Measurements from ENCODE around the gene IL1R1.
A peak's percentile ranks its signal among the peaks of the same experiment; 100 is the strongest.

IL1R1 gene

DNA sequence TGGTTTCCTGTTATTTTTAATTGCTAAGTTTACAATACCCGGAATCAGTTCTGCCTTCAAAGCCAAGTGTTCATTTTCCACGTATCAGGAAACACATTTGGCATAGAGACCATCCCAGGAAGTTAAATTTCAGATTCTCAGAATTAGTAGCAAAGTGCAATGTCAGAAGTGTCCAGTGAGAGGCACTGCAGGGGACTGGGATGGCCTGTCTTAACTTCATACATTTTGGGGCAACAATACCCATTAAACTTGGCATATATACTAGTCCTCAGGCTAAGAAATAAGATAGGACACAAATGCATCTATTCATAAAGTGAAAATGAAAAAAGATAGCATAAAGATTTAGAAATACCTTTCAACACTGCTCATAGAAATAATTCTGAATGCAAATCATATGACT, 42.8 kb downstream of the IL1R1 start:
- no peaks in the 10 kb centered on the region for H3K9me3 ChIP-seq (ENCODE audit: control insufficient read depth, low read length)
- no peaks in the 10 kb centered on the region for H3K4me1 ChIP-seq (ENCODE audit: control insufficient read depth, insufficient read depth, low read length)
- H3K36me3 ChIP-seq (ENCODE audit: control insufficient read depth, insufficient read depth, low read length), result no peaks in the 10 kb centered on the region
- no peak overlapping the region for H3K27ac ChIP-seq (ENCODE audit: insufficient read depth, low read depth, low read length, poor library complexity, severe bottlenecking)
- WGBS, 2 experiments, result 50 to 55% methylated on average over 2 of the region's 2 CpGs
- peaks cover 40% of the 10 kb centered on the region for H3K27me3 ChIP-seq (ENCODE audit: control insufficient read depth, insufficient read depth, low read length, poor library complexity, severe bottlenecking)
- H3K4me3 ChIP-seq (ENCODE audit: insufficient read depth, low read depth, low read length), result no peak overlapping the region

DNA sequence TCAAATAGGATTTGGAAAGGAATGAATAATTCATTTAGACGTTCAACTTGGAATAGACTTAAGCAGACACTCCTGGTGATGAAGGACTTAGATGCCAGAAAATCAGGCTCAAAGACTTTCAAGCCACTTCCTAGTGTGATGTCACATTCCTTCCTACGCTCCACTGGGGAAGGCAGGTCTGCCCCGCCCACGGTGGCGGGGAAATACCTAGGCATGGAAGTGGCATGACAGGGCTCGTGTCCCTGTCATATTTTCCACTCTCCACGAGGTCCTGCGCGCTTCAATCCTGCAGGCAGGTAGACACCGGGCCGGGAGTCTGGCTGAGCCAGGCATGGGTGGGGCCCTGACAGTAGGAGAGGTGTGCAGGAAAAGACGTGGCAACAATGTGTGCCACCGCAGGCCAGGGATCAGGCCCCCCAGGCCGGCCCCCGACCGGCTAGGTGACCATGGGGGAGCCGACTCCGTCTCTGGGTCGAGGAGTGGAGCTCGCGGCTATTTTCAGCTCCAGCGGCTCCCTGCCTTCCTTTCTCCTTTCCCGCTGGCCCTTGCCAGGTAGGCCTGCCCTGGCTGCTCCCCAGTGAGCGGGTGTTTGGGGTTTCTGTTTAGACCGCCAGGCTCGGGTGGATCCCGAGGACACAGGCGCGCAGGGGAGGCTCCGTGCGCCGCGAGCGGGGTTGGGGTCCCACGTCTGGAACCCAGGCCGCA, 44.4 kb downstream of the IL1R1 start, which contains the start of gene IL1RL2:
Gene IL1RL2 (plus strand): TSS at position 233 of the 705 bp plus-strand sequence. CDS start 845 bp downstream, outside the sequence.
- H3K27ac ChIP-seq (ENCODE audit: insufficient read depth, low read depth, low read length, poor library complexity, severe bottlenecking), result no peak within 1 kb of the TSS
- H3K36me3 ChIP-seq (ENCODE audit: control insufficient read depth, insufficient read depth, low read length), result no peaks in the 10 kb centered on the region
- 46 to 49% methylated on average over 36 of the region's 36 CpGs for WGBS, 2 experiments
- H3K4me3 ChIP-seq (ENCODE audit: insufficient read depth, low read depth, low read length), result peak within 1 kb of the TSS; percentile 33
- H3K9me3 ChIP-seq (ENCODE audit: control insufficient read depth, low read length), result no peaks in the 10 kb centered on the region
- H3K4me1 ChIP-seq (ENCODE audit: control insufficient read depth, insufficient read depth, low read length), result no peaks in the 10 kb centered on the region
- H3K27me3 ChIP-seq (ENCODE audit: control insufficient read depth, insufficient read depth, low read length, poor library complexity, severe bottlenecking), result peaks cover 43% of the 10 kb centered on the region

GRCh38 chr2:102187496-102188150, 45.1 kb downstream of the IL1R1 start:
- Histone ChIP-seq H3K36me3 (ENCODE audit: control insufficient read depth, insufficient read depth, low read length) (no peaks in the 10 kb centered on the region), H3K4me3 (ENCODE audit: insufficient read depth, low read depth, low read length) (peak overlapping the region; percentile 33), H3K27ac (ENCODE audit: insufficient read depth, low read depth, low read length, poor library complexity, severe bottlenecking) (no peak overlapping the region), H3K4me1 (ENCODE audit: control insufficient read depth, insufficient read depth, low read length) (no peaks in the 10 kb centered on the region), H3K27me3 (ENCODE audit: control insufficient read depth, insufficient read depth, low read length, poor library complexity, severe bottlenecking) (peaks cover 43% of the 10 kb centered on the region), H3K9me3 (ENCODE audit: control insufficient read depth, low read length) (no peaks in the 10 kb centered on the region)
- 13 to 17% methylated on average over 50 of the region's 50 CpGs for WGBS, 2 experiments

GRCh38 chr2:102190430-102191107, 48.0 kb downstream of the IL1R1 start:
- H3K9me3 ChIP-seq (ENCODE audit: control insufficient read depth, low read length), result no peaks in the 10 kb centered on the region
- H3K27ac ChIP-seq (ENCODE audit: insufficient read depth, low read depth, low read length, poor library complexity, severe bottlenecking), result no peak overlapping the region
- H3K36me3 ChIP-seq (ENCODE audit: control insufficient read depth, insufficient read depth, low read length), result no peaks in the 10 kb centered on the region
- H3K4me1 ChIP-seq (ENCODE audit: control insufficient read depth, insufficient read depth, low read length), result no peaks in the 10 kb centered on the region
- no peak overlapping the region for H3K4me3 ChIP-seq (ENCODE audit: insufficient read depth, low read depth, low read length)
- peaks cover 40% of the 10 kb centered on the region for H3K27me3 ChIP-seq (ENCODE audit: control insufficient read depth, insufficient read depth, low read length, poor library complexity, severe bottlenecking)
- 90 to 94% methylated on average over 6 to 7 of the region's 10 CpGs for WGBS, 2 experiments

GRCh38 chr2:102191501-102191900, 49.0 kb downstream of the IL1R1 start:
- Histone ChIP-seq H3K4me3 (ENCODE audit: insufficient read depth, low read depth, low read length) (no peak overlapping the region), H3K27me3 (ENCODE audit: control insufficient read depth, insufficient read depth, low read length, poor library complexity, severe bottlenecking) (peaks cover 31% of the 10 kb centered on the region), H3K9me3 (ENCODE audit: control insufficient read depth, low read length) (no peaks in the 10 kb centered on the region), H3K36me3 (ENCODE audit: control insufficient read depth, insufficient read depth, low read length) (no peaks in the 10 kb centered on the region), H3K4me1 (ENCODE audit: control insufficient read depth, insufficient read depth, low read length) (no peaks in the 10 kb centered on the region), H3K27ac (ENCODE audit: insufficient read depth, low read depth, low read length, poor library complexity, severe bottlenecking) (no peak overlapping the region)
- 91 to 95% methylated on average over 1 of the region's 1 CpG for WGBS, 2 experiments

DNA sequence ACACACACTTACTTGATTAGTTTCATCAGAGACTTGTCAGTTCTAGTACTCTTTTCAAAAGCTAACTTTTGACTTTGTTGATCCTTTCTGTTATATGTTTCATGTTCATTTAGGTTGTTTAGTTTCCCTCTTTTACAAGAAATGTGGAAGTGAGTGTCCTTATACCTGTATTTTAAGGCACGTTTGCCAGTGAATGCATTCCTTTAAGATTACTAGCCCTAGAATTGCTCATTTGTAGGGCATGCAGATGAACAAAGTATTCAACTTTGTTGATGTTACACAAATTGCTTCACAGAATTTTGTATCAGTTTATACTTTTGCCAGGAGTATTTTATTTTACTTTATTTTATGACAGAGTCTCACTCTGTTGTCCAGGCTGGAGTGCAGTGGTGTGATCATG, 50.5 kb downstream of the IL1R1 start:
- no peaks in the 10 kb centered on the region for H3K9me3 ChIP-seq (ENCODE audit: control insufficient read depth, low read length)
- H3K27ac ChIP-seq (ENCODE audit: insufficient read depth, low read depth, low read length, poor library complexity, severe bottlenecking), result no peak overlapping the region
- peaks cover 15% of the 10 kb centered on the region for H3K27me3 ChIP-seq (ENCODE audit: control insufficient read depth, insufficient read depth, low read length, poor library complexity, severe bottlenecking)
- no peaks in the 10 kb centered on the region for H3K36me3 ChIP-seq (ENCODE audit: control insufficient read depth, insufficient read depth, low read length)
- no peak overlapping the region for H3K4me3 ChIP-seq (ENCODE audit: insufficient read depth, low read depth, low read length)
- WGBS, 2 experiments, result 93% methylated on average over 1 of the region's 1 CpG
- H3K4me1 ChIP-seq (ENCODE audit: control insufficient read depth, insufficient read depth, low read length), result no peaks in the 10 kb centered on the region

- H3K4me3 ChIP-seq (ENCODE audit: insufficient read depth, low read depth, low read length), result no peak overlapping the region
- H3K4me1 ChIP-seq (ENCODE audit: control insufficient read depth, insufficient read depth, low read length), result no peaks in the 10 kb centered on the region
- H3K36me3 ChIP-seq (ENCODE audit: control insufficient read depth, insufficient read depth, low read length), result no peaks in the 10 kb centered on the region
- H3K27me3 ChIP-seq (ENCODE audit: control insufficient read depth, insufficient read depth, low read length, poor library complexity, severe bottlenecking), result peaks cover 3% of the 10 kb centered on the region
- WGBS, 2 experiments, result 75 to 81% methylated on average over 5 of the region's 5 CpGs
- no peaks in the 10 kb centered on the region for H3K9me3 ChIP-seq (ENCODE audit: control insufficient read depth, low read length)
- no peak overlapping the region for H3K27ac ChIP-seq (ENCODE audit: insufficient read depth, low read depth, low read length, poor library complexity, severe bottlenecking)
These were observed 52.2 kb downstream of the IL1R1 start for GRCh38 chr2:102194609-102195268.

GRCh38 chr2:102197389-102198137, 55.0 kb downstream of the IL1R1 start:
- H3K4me1 ChIP-seq (ENCODE audit: control insufficient read depth, insufficient read depth, low read length), result no peaks in the 10 kb centered on the region
- no peaks in the 10 kb centered on the region for H3K27me3 ChIP-seq (ENCODE audit: control insufficient read depth, insufficient read depth, low read length, poor library complexity, severe bottlenecking)
- H3K36me3 ChIP-seq (ENCODE audit: control insufficient read depth, insufficient read depth, low read length), result no peaks in the 10 kb centered on the region
- H3K4me3 ChIP-seq (ENCODE audit: insufficient read depth, low read depth, low read length), result no peak overlapping the region
- no peak overlapping the region for H3K27ac ChIP-seq (ENCODE audit: insufficient read depth, low read depth, low read length, poor library complexity, severe bottlenecking)
- 82 to 88% methylated on average over 4 to 5 of the region's 5 CpGs for WGBS, 2 experiments
- H3K9me3 ChIP-seq (ENCODE audit: control insufficient read depth, low read length), result no peaks in the 10 kb centered on the region

DNA sequence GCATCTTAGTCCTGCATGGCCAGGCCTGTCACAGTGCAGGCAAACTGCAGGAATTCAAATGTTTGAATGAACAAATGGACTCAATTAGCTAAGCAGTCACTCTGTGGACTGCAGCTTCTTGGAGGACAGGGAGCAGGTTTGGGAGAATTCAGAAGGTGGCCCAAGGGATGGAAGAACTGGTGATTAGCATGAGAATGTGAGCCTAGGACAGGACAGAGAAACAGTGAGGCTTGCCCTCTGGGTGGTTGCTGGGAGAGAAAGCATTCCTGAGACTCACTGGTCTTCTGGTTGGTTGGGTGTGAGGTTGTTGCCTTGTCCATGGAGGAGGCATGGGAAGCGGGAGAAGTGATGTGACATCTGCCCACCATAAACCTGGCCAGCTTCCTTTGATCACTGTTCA, 58.0 kb downstream of the IL1R1 start:
- Histone ChIP-seq H3K36me3 (ENCODE audit: control insufficient read depth, insufficient read depth, low read length) (no peaks in the 10 kb centered on the region), H3K4me1 (ENCODE audit: control insufficient read depth, insufficient read depth, low read length) (no peaks in the 10 kb centered on the region)

More for the DNA sequence above, 58.0 kb downstream of the IL1R1 start:
- Histone ChIP-seq H3K4me3 (ENCODE audit: insufficient read depth, low read depth, low read length) (no peak overlapping the region), H3K27me3 (ENCODE audit: control insufficient read depth, insufficient read depth, low read length, poor library complexity, severe bottlenecking) (no peaks in the 10 kb centered on the region), H3K27ac (ENCODE audit: insufficient read depth, low read depth, low read length, poor library complexity, severe bottlenecking) (no peak overlapping the region), H3K9me3 (ENCODE audit: control insufficient read depth, low read length) (no peaks in the 10 kb centered on the region)
- WGBS, 2 experiments, result 87 to 100% methylated on average over 1 of the region's 1 CpG

All from ectodermal cell (in vitro differentiated cells).